HK-2 (cell line): ENCODE data around the gene CEP20.

ENCODE experiments used
- DNase-seq: peaks from one replicate; pipeline ENCODE4 v3.0.0-alpha.2; 2018; ENCODE audit not compliant: unreplicated experiment

Gene CEP20

DNA sequence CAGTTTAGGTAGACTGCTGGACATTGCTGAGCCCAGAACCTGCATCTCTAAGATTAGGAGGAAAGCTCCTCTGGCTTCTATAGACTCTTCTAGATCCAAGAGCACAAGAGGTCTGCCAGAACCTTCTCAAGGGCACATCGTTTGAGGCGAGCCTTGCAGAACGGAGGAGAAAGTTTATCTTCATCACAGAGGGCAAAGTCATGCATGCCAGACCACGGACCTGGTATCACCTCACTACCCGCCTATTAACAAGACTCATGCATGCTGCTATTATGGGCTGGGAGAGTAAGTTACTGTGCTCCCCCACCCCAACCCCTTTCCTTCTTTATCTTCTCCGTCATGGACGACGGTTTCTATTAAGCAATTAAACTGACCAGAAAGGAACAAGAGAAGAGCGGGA is 54.9 kb downstream of the CEP20 start:
- no peak for DNase-seq

DNA sequence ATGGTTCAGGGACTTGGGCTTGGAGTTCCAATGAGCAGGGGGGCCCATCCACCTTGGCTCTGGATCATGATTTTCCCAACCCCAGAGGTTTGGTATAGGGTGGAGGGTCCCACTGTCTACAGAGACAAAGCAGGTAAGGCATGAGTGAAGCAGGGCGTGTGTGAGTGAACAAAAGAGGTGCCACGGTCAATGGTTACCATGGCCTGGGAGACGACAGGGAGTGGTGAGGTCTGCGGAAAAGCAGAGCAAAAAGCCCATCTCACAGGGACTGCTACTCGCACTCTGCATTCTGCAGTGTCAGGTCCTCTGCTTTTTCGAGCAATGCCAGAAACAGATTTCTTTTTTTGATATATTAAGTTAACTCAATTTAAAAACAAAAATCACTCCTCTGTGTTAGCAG is 56.2 kb downstream of the CEP20 start:
- DNase-seq, result no peak

DNA sequence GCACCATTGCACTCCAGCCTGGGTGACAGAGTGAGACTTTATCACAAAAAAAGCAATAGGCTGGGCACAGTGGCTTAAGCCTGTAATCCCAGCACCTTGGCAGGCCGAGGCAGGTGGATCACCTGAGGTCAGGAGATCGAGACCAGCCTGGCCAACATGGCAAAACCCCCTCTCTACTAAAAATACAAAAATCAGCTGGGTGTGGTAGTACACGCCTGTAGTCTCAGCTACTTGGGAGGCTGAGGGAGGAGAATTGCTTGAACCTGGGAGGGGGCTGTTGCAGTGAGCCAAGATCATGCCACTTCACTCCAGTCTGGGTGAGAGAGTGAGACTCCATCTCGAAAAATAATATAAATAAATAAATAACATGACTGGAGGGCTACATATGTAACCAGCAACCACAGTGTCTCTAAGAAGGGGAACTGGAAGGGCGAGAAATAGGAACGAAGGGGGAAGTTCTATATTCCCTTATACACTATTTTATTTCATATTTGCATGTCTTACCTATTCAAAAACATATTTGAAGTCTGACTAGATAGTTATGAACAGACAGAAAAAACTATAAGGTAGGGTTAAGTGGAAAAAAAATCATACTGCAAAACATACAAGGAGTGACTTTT is 57.5 kb downstream of the CEP20 start:
- no peak for DNase-seq

DNA sequence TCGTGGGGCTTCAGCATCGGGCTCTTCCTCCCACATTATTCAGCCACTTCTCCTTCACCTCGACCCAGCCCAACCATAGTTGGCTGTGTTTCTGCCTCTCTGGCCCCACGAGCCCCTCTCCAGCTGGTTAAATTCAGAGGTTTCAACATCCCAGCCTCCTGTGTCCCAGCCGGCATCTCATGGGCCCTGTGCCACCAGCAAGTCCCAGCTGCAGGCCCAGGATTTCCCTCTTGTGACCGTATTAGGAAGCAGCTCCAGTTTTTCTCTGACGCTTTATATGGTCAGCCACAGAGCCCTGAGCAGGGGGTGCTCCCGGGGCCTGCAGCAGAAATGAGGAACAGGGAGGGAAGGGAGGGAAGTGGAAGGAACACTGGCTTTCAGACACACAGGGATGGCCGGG is 58.9 kb downstream of the CEP20 start:
- no peak for DNase-seq

- DNase-seq, result no peak
Observed at GRCh38 chr16:15827709-15828343, 60.6 kb downstream of the CEP20 start.

DNA sequence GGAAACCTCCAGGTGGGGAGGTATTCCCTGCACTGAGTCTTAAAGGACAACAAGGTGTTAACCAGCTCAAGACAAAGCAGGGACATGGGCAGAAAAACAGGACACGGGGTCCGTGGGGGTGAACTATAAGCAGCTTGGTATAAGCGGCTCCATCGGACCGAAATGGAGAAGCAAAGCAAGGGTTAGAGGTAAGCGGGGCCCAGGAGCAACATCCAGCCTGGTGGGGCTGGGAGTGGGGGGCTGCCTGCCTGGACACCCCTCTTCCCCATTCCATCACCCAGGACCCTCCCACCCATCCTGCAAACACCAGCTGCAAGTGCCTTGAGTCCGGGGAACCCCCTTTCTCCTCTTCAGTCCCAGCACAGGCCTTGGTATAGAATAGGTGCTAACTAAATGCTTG is 61.1 kb downstream of the CEP20 start:
- no peak for DNase-seq

DNA sequence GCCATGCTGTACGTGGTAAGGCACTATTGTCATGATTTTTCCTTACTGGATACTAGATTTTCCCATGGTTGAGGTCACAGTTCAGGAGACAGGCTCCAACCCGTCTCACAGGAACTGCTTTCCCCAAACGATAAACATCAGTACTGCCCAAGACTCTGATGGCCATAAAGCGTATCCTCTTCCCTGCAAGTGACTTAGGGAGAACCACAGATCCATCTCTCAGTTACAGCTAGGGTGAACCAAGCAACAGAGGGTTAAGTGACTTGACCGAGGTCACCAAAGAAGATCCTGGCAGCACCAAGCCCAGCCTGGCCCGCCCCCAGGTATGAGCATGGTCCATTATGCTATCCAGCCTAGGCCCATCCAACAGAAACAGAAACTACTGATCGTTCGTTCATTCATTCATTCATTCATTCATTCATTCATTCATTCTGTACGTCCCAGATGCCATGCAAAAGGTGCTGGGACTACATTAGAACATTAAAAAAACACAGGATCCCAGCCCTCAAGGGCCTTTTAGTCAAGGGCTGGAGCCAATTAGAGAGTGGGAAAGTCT is 62.6 kb downstream of the CEP20 start:
- no peak for DNase-seq

GRCh38 chr16:15822957-15823356 is 65.4 kb downstream of the CEP20 start:
- DNase-seq, result no peak

GRCh38 chr16:15820837-15821236 is 67.6 kb downstream of the CEP20 start:
- no peak for DNase-seq

GRCh38 chr16:15819046-15819445 is 69.4 kb downstream of the CEP20 start:
- no peak for DNase-seq

GRCh38 chr16:15817446-15817845 is 71.0 kb downstream of the CEP20 start:
- DNase-seq, result no peak

DNA sequence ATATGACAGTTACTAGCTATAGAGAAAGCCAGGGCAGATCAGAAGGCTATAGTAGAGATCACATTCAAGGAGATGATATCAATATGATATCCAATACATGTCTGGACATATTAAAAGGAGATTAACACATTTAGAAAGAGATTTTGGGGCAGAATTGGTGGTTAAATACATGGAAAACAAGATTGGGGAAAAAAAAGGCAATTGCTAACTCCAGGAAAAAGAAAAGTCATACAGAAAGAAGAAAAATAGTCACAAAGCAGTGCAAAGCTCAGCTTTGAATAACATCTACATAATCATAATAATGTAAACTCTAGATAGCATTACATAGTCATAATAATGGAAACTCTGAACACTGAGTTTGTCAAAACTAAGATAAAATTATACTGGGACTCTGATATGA is 72.2 kb downstream of the CEP20 start:
- DNase-seq, result no peak
